Measurements from ENCODE around the gene MYO9A. TPM values are rescaled to one million over a fixed set of nuclear protein-coding genes. Genes with fewer than 3 reads are reported as not detected.

The MYO9A gene
- total RNA-seq, 1 experiment from 2014 or later, result 41.6 TPM

- Histone ChIP-seq H3K27ac (ENCODE audit: low read length) (no peak overlapping the region), H3K4me3 (ENCODE audit: low read depth in 2 of 2, low read length in 2 of 2) (no peak overlapping the region), H3K27me3 (ENCODE audit: control insufficient read depth, insufficient read depth, low read length) (no peaks in the 10 kb centered on the region), H3K4me1 (ENCODE audit: control insufficient read depth, insufficient read depth, low read length) (no peaks in the 10 kb centered on the region), H3K36me3 (ENCODE audit: control insufficient read depth, insufficient read depth, low read length) (no peaks in the 10 kb centered on the region; the same call in 1 of the 2 replicates), H3K9me3 (ENCODE audit: control insufficient read depth, insufficient read depth, low read depth, low read length) (no peaks in the 10 kb centered on the region)
- BruUV-seq (replicated peaks), result no TSS peak
- intact Hi-C loops (cut with micrococcal nuclease; ENCODE audit: unreplicated experiment) (no loop called here), in situ Hi-C loops (cut with HindIII; ENCODE audit: low pct_unique_long_range_greater_than_20kb, low sequenced_read_pairs) (no loop called here)
- ATAC-seq (no peak), DNase-seq (ENCODE audit: low read depth, low spot score) (no peak)
- POLR2A ChIA-PET, result no interaction called here
- TF ChIP-seq POLR2AphosphoS5 (IDR thresholded peaks at IDR 0.05; ENCODE audit: low read depth, low read length) (no peak), TCF7L2 (IDR thresholded peaks at IDR 0.05; ENCODE audit: low read depth, low read length) (no peak), CTCF (IDR thresholded peaks at IDR 0.05) (no peak), SIN3A (IDR thresholded peaks at IDR 0.05; ENCODE audit: borderline replicate concordance, insufficient read depth, low read depth, low read length) (no peak), REST (IDR thresholded peaks at IDR 0.05; ENCODE audit: insufficient read depth in 1 of 2, low read depth in 2 of 2, low read length in 1 of 2) (no peak)
- CTCF ChIA-PET, result no interaction called here
Measured at GRCh38 chr15:71973366-71973765, 144.6 kb downstream of the MYO9A start.

GRCh38 chr15:71971905-71972304 is 146.0 kb downstream of the MYO9A start:
- intact Hi-C loops (cut with micrococcal nuclease; ENCODE audit: unreplicated experiment) (no loop called here), in situ Hi-C loops (cut with HindIII; ENCODE audit: low pct_unique_long_range_greater_than_20kb, low sequenced_read_pairs) (no loop called here)
- POLR2A ChIA-PET, result no interaction called here
- Histone ChIP-seq H3K27me3 (ENCODE audit: control insufficient read depth, insufficient read depth, low read length) (no peaks in the 10 kb centered on the region), H3K9me3 (ENCODE audit: control insufficient read depth, insufficient read depth, low read depth, low read length) (no peaks in the 10 kb centered on the region), H3K36me3 (ENCODE audit: control insufficient read depth, insufficient read depth, low read length) (no peaks in the 10 kb centered on the region), H3K4me1 (ENCODE audit: control insufficient read depth, insufficient read depth, low read length) (no peaks in the 10 kb centered on the region), H3K4me3 (ENCODE audit: low read depth in 2 of 2, low read length in 2 of 2) (no peak overlapping the region), H3K27ac (ENCODE audit: low read length) (no peak overlapping the region)
- no TSS peak for BruUV-seq (replicated peaks)
- DNase-seq (ENCODE audit: low read depth, low spot score), result no peak
- TF ChIP-seq POLR2AphosphoS5 (IDR thresholded peaks at IDR 0.05; ENCODE audit: low read depth, low read length) (no peak), TCF7L2 (IDR thresholded peaks at IDR 0.05; ENCODE audit: low read depth, low read length) (no peak), CTCF (IDR thresholded peaks at IDR 0.05) (no peak), REST (IDR thresholded peaks at IDR 0.05; ENCODE audit: insufficient read depth in 1 of 2, low read depth in 2 of 2, low read length in 1 of 2) (no peak), SIN3A (IDR thresholded peaks at IDR 0.05; ENCODE audit: borderline replicate concordance, insufficient read depth, low read depth, low read length) (no peak)
- CTCF ChIA-PET, result no interaction called here
- ATAC-seq, result no peak

Data from Panc1 (cell line).